ENCODE results near the gene RELN.
"Not testable (repeated sequence)": the region's sequence is repeated elsewhere in the genome, so short reads cannot be mapped to it uniquely, and the experiment has no call there.

The RELN gene

DNA sequence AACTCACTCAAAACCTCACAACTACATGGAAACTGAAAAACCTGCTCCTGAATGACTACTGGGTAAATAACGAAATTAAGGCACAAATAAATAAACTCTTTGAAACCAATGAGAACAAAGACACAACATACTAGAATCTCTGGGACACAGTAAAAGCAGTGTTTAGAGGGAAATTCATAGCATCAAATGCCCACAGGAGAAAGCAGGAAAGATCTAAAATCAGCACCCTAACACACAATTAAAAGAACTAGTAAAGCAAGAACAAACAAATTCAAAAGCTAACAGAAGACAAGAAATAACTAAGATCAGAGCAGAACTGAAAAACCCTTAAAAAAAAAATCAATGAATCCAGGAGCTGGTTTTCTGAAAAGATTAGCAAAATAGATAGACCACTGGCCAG lies 202.4 kb downstream of the RELN start:
- not testable (repeated sequence) for DNase-seq (ENCODE audit: low spot score)

- no peak for DNase-seq (ENCODE audit: low spot score)
Measured at GRCh38 chr7:103784646-103785286, 204.7 kb downstream of the RELN start.

DNA sequence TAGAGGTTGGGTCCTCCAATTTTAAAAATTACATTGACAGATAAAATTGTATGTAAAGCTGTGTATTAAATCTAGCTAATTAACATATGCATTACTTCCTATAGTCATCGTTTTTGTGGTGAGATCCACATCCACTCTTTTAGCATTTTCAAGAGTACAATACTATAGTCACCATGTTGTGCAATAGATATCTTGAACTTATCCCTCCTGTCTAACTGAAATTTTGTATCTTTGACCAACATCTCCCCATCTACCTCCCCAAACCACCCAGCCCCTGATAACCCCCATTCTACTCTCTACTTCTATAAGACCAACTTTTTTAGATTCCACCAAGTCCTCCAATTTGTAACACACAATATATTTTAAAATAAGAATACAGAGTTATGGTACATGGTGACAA lies 208.0 kb downstream of the RELN start:
- DNase-seq (ENCODE audit: low spot score), result no peak

DNA sequence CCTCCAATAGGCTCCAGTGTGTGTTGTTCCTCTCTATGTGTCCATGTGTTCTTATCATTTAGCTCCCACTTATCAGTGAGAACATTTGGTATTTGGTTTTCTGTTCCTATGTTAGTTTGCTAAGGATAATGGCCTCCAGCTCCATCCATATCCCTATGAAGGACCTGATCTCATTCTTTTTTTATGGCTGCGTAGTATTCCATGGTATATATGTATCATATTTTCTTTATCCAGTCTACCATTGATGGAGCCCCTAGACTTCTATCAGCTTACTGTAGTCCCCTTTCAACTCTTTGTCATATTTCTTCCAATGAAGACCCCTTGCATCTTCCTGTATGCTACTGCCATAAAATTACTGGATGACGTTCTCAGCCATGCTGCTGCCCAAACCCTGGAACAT lies 208.9 kb downstream of the RELN start:
- not testable (repeated sequence) for DNase-seq (ENCODE audit: low spot score)

GRCh38 chr7:103777440-103777839 lies 212.0 kb downstream of the RELN start:
- DNase-seq (ENCODE audit: low spot score), result no peak

DNA sequence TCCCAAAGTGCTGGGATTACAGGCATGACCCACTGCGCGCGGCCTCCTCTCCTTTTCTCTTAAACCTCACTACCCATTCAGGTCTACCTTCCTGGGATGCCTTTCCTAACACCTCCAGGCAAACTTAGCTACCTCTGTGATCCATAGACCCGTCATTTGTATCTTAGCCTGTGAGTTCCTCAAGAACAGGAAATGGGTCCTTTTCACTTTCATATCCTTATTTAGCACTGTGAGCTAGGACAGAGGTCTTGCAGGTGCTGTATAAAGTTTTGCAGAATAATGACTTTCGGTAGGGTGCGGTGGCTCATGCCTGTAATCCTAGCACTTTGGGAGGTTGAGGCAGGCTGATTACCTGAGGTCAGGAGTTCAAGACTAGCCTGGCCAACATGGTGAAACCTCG lies 215.7 kb downstream of the RELN start:
- DNase-seq (ENCODE audit: low spot score), result no peak

DNA sequence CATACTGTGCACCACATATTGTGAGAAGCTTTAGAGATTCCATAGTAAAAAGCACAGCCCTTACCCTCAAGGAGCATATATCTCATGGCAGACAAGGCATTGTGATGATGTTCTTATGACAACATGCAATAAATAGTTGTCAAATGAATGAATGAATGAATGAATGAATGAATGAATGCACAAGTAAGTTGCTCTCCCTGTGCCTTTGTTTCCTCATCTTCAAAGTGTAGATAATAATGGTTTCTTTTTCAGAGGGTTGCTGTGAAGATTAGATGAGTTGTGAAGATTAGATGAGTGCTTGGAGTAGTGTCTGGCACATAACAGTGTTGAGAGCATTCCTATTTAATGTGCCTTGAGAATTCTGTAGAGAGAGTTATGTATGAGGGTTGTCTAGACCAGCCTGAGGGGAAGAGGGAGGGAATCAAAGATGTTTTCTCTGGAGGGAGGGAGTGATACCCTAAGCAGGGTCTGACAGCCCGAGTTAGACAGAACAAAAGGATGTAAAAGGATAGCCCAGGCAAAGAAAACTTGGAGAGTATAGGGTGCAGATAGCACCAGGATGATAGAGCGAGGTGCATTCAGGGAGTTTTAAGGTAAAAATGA lies 217.2 kb downstream of the RELN start:
- no peak for DNase-seq (ENCODE audit: low spot score)

GRCh38 chr7:103771294-103771693 lies 218.2 kb downstream of the RELN start:
- no peak for DNase-seq (ENCODE audit: low spot score)

- DNase-seq (ENCODE audit: low spot score), result no peak
Measured at GRCh38 chr7:103766660-103767059, 222.8 kb downstream of the RELN start.

- no peak for DNase-seq (ENCODE audit: low spot score)
Measured at GRCh38 chr7:103765901-103766300, 223.6 kb downstream of the RELN start.

DNA sequence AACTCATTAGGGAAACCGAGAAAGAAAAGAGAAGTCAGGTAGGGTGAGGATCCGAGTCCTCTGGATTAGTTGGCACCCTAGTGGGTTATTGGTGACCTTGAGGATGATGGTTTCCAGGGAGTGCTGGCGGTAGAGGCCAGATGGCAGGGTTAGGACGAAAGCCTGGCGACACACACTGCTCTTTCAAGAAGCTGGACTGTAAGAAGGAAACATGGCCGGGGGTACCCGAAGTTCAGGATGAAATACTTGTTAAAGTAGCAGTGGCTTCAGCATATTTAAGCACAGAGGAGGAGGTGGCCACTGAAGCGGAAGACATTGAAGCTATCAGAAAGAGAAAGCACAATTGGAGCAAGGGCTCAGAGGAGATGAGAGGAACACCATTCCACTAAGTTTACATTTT lies 224.6 kb downstream of the RELN start:
- DNase-seq (ENCODE audit: low spot score), result no peak

DNA sequence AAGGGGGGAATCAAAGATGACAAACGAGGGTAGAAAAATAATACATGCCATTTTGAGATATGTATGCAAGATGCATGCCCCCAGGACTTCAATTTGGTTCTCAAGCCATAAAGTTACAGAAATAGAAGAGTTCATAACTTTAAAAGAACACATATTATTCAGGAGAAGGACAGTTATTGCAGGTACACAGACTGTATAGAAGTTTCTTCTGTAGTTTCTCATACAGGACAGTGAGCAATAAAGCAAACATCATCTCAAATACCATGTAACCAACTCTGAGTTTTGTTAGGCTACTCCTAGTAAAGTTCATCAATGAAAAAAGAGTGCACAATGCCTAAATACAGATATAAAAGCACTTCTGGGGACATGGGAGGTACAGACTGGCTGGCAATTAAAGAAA lies 226.6 kb downstream of the RELN start:
- no peak for DNase-seq (ENCODE audit: low spot score)

DNA sequence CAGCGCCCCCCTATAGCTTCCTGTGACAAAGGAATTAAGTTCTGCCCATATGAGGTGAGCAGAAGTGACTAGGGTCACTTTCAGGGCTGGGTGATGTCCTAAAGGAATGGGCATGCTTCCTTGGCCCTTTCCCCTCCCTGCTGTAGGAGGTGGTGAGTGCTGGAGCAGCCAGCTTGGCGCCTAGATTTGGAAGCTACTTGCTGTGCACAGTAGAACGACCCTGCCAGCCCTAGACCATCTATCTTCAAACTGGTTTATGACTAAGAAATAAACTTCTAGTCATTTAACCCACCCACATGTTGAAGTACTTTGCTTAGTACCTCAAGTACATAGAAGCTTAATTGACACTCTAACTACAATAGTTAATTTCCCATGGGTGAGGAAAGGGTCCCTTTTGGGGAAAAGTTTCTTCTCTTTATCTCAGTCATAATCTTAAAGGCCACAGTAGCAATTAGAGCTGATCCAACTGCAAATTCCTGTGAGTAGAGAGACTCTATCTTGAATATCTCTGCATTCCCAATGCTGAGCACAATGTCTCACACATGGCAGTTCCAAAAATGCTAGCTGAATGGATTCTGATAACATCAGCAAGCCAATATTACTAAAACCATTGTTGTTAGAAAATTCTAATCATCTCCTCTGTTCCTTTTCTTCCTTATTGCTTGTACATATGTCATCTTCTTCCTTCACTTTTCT lies 227.2 kb downstream of the RELN start:
- DNase-seq (ENCODE audit: low spot score), result no peak

DNA sequence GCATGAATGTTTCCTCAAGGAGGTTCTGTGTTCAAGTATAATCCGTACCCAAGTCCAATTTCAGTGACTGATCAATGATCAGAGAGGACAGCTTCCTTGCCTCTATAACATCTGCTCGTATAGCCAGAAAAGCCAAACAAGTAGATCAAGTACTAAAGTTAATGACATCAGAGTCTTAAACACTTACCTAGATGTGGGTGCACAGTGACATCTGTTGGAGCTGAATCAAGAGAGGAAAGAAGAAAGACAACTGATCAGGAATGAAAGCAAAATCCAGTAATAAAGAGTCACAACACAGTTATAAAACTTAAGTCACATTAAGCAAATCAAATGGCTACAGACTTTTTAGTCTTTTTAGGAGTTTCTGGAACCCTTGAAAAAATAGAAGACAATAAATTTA lies 236.5 kb downstream of the RELN start:
- no peak for DNase-seq (ENCODE audit: low spot score)

GRCh38 chr7:103751311-103751880 lies 238.1 kb downstream of the RELN start:
- no peak for DNase-seq (ENCODE audit: low spot score)

DNA sequence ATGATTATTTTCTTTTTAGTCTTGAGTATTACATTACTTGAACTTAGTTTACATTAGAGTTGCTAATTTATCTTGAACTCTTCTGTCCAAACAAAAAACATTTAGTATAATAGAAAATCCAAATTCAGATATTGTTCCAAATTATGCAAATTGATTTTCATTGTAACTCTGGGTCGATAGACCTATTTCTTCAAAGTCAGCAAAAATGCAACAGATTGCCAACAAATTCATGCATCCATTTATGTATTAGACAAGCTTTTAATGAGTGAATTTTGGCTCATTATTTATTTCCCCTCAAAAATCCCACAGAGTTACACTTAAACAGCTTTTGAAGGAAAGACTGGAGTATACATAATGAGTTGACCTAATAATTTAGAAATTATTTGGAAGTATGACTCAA lies 240.8 kb downstream of the RELN start:
- DNase-seq (ENCODE audit: low spot score), result no peak

- no peak for DNase-seq (ENCODE audit: low spot score)
Measured at GRCh38 chr7:103735377-103735776, 254.1 kb downstream of the RELN start.

- no peak for DNase-seq (ENCODE audit: low spot score)
Measured at GRCh38 chr7:103731169-103731568, 258.3 kb downstream of the RELN start.

DNA sequence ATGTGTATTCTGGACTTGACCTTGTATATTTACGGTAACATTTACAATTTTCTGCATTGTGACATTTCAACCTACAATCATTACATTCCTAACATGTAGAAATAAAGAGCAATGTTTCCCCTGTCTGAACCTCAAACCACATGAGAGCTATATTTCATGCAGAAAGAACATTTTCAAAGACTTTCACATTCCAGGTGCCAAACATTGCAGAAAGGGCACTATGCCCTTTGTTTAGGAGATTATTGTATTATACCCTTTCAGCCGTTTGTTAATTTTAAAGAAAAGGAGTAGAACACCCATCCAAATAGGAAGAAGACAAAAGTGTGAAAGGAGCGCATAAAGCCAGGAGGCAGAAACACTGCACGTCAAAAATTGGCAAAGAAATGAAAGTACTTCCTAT lies 260.4 kb downstream of the RELN start:
- no peak for DNase-seq (ENCODE audit: low spot score)

DNA sequence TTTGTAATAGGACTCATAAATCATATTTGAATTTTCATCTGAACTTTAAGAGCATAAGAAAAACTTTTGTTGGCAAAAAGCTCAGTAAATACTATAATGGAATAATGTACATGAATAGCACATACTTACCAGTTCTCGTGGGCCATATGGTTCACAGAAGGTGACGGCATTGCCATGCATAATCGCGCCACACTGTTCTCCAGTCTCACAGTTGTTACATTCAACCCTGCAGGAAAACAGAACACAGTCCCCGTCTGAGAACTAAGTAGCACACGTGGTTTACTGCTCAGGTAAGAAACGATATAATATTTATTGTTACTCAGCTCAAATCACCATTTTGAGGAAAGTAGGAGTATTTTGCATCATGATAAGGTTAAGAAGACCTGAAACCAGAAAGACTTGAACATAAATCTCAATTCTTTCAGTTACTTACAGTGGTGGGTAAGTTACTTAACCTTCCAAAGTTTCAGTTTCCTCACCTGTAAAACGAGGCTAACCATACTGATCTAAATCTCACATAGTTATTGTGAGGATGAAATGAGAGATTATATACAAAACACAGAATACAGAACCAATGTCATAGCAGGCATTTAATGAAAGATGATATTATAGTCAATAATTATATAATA lies 261.4 kb downstream of the RELN start:
- DNase-seq (ENCODE audit: low spot score), result no peak

- DNase-seq (ENCODE audit: low spot score), result no peak
Measured at GRCh38 chr7:103719070-103719469, 270.4 kb downstream of the RELN start.

- DNase-seq (ENCODE audit: low spot score), result no peak
Measured at GRCh38 chr7:103718482-103719061, 270.9 kb downstream of the RELN start.

Data from activated CD4-positive, alpha-beta T cell treated with anti-CD3 and anti-CD28 coated beads, Interleukin-2, Interleukin-4, amounts not matched to agents 100 ng/mL and 50 ng/mL, durations not matched to agents 16 hours and 8 hours (primary cell).